ENCODE results near the gene CNTROB.

GRCh38 chr17:7977805-7978204 is 45.8 kb downstream of the CNTROB start:
- TF ChIP-seq CTCF (IDR thresholded peaks at IDR 0.05) (no peak), POLR2A (IDR thresholded peaks at IDR 0.05) (no peak), EP300 (IDR thresholded peaks at IDR 0.05) (no peak)
